GM18508 (cell line): ENCODE results near the gene CYREN.

Experiments
- ATAC-seq: cut with Tn5 transposase; IDR thresholded peaks from one replicate; pipeline ENCODE4 v1.9.1; 2021; ENCODE audit warnings: moderate number of reproducible peaks; ENCODE audit not compliant: insufficient read depth, unreplicated experiment

The CYREN gene

DNA sequence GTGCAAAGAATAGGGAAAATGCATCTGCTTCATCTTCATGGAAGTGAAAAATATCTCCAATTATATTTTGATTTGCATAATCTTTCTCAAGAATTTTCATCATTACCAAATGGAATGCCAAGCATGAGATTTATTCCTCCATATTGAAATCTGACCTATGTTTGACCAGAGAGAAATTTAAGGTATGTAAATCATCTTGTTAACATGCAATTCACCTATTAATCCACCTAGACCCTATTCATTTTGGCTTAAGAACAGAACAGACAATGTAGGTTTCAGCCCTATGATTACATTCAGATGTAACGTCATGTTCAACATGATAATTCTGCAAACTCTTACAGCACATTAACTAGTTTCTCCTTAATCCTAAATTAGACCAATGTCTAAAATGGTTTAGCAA, 53.4 kb downstream of the CYREN start:
- ATAC-seq: no peak
